GM12874 (cell line): ENCODE results near the gene WWP2.

Experiments used
- TF ChIP-seq, protein P1 (sequence below): IDR thresholded peaks from 2 replicates; pipeline ENCODE4 v1.5.1; 2011; ENCODE audit warnings: low read depth, mild to moderate bottlenecking, control low read depth, low read length, moderate library complexity; ENCODE audit not compliant: insufficient read depth

Gene WWP2

DNA sequence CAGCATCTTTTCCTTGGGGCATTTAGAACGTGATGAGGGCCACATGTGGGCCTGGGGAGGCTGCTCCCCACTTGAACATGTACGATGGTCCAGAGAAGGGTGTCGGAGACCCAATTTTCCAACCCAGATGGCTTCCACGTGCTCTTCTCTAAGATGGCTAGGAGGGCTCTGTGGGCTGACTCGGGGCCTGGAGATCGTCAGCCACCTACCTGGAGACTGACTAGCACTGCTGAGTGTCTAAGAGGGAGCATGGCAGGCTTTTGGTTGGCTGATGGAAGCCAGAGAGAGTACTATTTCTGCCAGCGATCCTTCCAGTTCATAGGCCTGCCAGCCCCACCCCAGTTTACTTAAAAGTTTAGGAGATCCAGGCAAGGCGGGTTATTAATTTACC, 128.8 kb downstream of the WWP2 start:
- TF ChIP-seq, protein P1, sequence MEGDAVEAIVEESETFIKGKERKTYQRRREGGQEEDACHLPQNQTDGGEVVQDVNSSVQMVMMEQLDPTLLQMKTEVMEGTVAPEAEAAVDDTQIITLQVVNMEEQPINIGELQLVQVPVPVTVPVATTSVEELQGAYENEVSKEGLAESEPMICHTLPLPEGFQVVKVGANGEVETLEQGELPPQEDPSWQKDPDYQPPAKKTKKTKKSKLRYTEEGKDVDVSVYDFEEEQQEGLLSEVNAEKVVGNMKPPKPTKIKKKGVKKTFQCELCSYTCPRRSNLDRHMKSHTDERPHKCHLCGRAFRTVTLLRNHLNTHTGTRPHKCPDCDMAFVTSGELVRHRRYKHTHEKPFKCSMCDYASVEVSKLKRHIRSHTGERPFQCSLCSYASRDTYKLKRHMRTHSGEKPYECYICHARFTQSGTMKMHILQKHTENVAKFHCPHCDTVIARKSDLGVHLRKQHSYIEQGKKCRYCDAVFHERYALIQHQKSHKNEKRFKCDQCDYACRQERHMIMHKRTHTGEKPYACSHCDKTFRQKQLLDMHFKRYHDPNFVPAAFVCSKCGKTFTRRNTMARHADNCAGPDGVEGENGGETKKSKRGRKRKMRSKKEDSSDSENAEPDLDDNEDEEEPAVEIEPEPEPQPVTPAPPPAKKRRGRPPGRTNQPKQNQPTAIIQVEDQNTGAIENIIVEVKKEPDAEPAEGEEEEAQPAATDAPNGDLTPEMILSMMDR = no peak

DNA sequence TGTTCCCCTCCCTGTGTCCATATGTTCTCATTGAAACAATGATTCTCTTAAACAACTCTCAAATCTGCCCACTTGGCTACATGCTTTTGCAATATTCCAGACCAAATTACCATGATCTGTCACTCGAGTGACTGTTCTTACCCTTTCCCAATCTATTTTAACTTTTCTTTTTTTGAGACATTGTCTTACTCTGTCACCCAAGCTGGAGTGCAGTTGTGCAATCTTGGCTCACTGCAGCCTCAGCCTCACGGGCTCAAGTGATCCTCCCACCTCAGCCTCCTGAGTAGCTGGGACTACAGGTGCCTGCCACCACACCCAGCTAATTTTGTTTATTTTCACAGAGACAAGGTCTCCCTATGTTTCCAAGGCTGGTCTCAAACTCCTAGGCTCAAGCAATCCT, 130.2 kb downstream of the WWP2 start:
- TF ChIP-seq, protein P1 = no peak

DNA sequence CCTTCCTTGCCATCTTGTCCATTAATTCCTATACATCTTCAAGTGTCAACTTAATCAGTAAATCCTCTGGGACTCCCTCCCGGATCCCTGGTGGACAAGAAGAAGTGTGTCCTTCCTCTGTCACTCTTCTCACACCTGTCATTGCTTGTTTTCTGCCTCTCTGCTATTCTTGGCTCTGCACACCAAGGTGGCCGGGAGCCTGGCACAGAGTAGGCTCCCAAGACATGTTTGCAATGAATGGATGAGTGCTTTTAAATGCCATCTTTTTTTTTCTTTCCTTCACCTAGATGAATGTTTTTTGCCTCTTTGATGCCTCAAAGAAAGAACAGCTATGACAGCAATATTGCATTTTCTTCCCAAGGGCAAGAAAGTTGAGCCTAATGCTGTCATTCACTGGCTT, 131.0 kb downstream of the WWP2 start:
- TF ChIP-seq, protein P1 = no peak

DNA sequence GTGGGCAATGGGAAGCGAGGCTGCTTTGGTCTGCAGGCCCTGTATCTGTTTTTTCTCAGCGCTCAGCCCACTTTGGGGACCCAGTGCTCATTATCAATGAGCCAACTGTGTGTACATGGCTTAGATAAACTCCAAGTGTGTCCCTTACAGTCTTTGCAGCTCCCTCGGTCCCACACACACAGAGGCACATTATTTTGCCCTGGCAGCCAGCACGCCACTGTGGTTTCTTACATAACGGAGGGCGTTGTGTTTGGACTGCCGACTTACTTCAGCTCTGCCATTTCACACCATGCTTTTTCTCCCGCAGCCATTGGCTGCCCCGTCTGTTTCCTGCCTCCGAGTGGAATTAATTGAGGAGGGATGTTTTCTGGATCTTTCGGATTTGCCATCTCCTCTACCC, 132.5 kb downstream of the WWP2 start:
- TF ChIP-seq, protein P1 = no peak

DNA sequence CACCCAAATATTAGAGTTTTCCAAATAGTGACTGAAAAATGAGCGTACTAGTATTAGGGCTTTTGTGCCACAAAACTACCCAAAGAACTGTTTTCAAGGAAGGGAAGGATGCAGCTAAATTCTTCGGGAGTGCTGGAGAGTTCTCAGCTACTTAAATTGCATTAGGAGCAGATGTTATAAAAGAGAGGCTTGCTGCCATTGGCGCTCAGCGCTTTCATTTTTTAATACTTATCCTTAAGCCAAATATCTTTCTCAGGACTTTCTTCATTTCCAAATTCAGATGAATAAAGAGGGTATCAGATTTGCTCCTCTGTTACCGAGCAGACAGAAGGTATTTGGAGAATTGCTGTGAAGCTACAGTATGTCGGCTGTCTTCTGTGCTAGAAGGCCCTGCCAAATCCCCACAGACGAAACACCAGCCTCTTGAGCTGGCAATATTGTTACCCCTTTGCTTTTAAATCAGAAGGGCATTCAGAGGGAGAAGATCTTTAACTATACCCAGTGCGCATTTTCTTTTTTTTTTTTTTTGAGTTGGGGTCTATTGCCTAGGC, 141.8 kb downstream of the WWP2 start:
- TF ChIP-seq, protein P1 = no peak

DNA sequence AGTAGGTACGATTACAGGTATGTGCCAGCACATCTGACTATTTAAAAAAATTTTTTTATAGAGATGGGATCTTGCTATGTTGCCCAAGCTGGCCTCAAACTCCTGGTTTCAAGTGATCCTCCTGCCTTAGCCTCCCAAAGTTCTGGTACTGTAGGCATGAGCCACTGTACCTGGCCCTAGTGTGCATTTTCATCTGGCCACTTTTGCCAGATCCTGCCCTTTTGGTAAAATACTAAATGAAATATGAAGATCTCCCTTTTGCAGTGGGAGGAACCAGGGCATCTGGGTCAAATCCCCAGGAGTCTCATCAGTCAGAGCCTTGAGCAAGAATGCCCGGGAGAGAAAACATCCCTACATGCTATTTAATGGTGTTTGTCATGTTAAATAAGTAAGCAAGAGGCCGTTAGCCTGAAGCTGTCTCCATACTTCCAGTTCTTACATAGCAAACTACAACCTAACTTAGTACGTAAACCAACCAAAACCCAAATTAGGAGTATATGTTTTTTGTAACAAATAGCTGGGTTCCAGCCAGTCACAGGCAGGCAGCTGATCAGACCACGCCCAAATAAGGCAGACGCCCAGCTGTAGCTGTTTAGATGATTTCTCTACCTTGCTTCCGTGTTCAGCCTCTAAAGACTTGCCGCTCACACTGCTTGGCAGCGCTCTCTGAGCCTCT, 142.5 kb downstream of the WWP2 start:
- TF ChIP-seq, protein P1 = no peak

DNA sequence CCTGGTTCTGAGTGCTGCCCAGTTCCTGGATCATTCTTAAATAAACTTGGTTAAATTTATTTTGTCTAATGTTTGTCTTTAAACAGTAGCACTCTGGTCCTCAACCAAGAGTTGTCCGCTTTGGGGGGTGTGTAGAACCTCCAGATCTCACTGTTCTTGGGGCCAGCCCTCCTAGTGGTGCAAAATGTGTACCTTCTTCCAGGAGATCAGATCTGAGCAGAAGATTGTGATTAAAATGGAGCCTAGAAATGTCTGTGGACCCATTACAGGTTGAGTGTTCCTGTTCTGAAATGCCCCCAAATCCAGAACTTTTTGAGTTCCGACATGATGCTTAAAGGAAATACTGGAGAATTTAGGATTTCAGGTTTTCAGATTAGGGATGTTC, 143.0 kb downstream of the WWP2 start:
- TF ChIP-seq, protein P1 = no peak
